Liver (tissue), 3 donors: ENCODE data around the gene FNBP1.

Source experiments
- ATF3 ChIP-seq: IDR thresholded peaks from 2 replicates; pipeline ENCODE4 v1.6.1; 2016; ENCODE audit warnings: antibody characterized with exemption
- CTCF ChIP-seq: fragments of 150-350 bp; IDR thresholded peaks from 2 replicates; pipeline ENCODE4 v1.5.1; 2017; ENCODE audit warnings: improper control_type of control experiment, low read depth, low read length; ENCODE audit not compliant: missing input control
- EGR1 ChIP-seq, 2 donors: IDR thresholded peaks; 2 replicates each; pipeline ENCODE4 v1.6.1; 2016 to 2018; ENCODE audit warnings: antibody characterized with exemption in 2 of 2, low read depth in 2 of 2
- GABPA ChIP-seq, 2 donors: IDR thresholded peaks in 1 of 2; conservative IDR thresholded peaks in 1 of 2; 2 replicates each; pipeline ENCODE4 v1.6.1; 2016; ENCODE audit warnings: antibody characterized with exemption in 2 of 2, mild to moderate bottlenecking in 1 of 2, moderate library complexity in 1 of 2
- JUND ChIP-seq, 2 donors: IDR thresholded peaks; 2 replicates each; pipeline ENCODE4 v1.6.1; 2016; ENCODE audit warnings: antibody characterized with exemption in 2 of 2
- MAX ChIP-seq: IDR thresholded peaks from 2 replicates; pipeline ENCODE4 v1.6.1; 2016; ENCODE audit warnings: antibody characterized with exemption
- NR2F2 ChIP-seq: IDR thresholded peaks from 2 replicates; pipeline ENCODE4 v1.6.1; 2016; ENCODE audit warnings: antibody characterized with exemption
- RAD21 ChIP-seq, 2 donors: IDR thresholded peaks; 2 replicates each; pipeline ENCODE4 v1.6.1; 2016; ENCODE audit warnings: antibody characterized with exemption in 2 of 2, mild to moderate bottlenecking in 2 of 2
- REST ChIP-seq: IDR thresholded peaks from 2 replicates; pipeline ENCODE4 v1.6.1; 2016; ENCODE audit warnings: antibody characterized with exemption, mild to moderate bottlenecking
- RXRA ChIP-seq, 2 donors: IDR thresholded peaks; 2 replicates each; pipeline ENCODE4 v1.6.1; 2017 to 2018; ENCODE audit warnings: antibody characterized with exemption in 2 of 2, mild to moderate bottlenecking in 1 of 2
- SP1 ChIP-seq: IDR thresholded peaks from 2 replicates; pipeline ENCODE4 v1.6.1; 2018; ENCODE audit warnings: antibody characterized with exemption, mild to moderate bottlenecking
- TAF1 ChIP-seq: conservative IDR thresholded peaks from 2 replicates; pipeline ENCODE4 v1.6.1; 2016; ENCODE audit warnings: antibody characterized with exemption, mild to moderate bottlenecking
- YY1 ChIP-seq: IDR thresholded peaks from 2 replicates; pipeline ENCODE4 v1.6.1; 2016; ENCODE audit warnings: antibody characterized with exemption, mild to moderate bottlenecking
- ZBTB33 ChIP-seq: IDR thresholded peaks from 2 replicates; pipeline ENCODE4 v1.6.1; 2016; ENCODE audit warnings: antibody characterized with exemption
- donor health status: healthy.
- donor health status: healthy.

GRCh38 chr9:130001190-130001589 is 41.8 kb downstream of the FNBP1 start:
- TF ChIP-seq JUND (IDR thresholded peaks at IDR 0.05) (no peak), CTCF (no peak), RAD21 (IDR thresholded peaks at IDR 0.05) (no peak), ZBTB33 (no peak), NR2F2 (no peak), SP1 (no peak), RXRA (IDR thresholded peaks at IDR 0.05) (no peak), REST (no peak), YY1 (no peak), TAF1 (no peak), GABPA (IDR thresholded peaks at IDR 0.05 in 1 of 2, conservative IDR thresholded peaks at IDR 0.05 in 1 of 2) (no peak), ATF3 (no peak), EGR1 (IDR thresholded peaks at IDR 0.05; ENCODE audit: low read depth in 2 of 2) (no peak), MAX (no peak)
